Astrocyte of the cerebellum (primary cell): ENCODE measurements around the gene LY9.

Experiments used
- DNase-seq: peaks from one replicate; pipeline ENCODE4 v3.0.0-alpha.2; 2011; ENCODE audit warnings: low read depth
- H3K4me3 ChIP-seq: 2 replicates; pipeline ENCODE4 v1.5.1; 2011; ENCODE audit warnings: mild to moderate bottlenecking, low read depth, low read length, moderate library complexity
- CTCF ChIP-seq: IDR thresholded peaks from 2 replicates; pipeline ENCODE4 v1.5.1; 2012; ENCODE audit warnings: low read length, low read depth, moderate library complexity, mild to moderate bottlenecking; ENCODE audit errors: missing control alignments
- in situ Hi-C: cut with HindIII; loops from 2 replicates; pipeline ENCODE4 v1.10.0; 2017; ENCODE audit warnings: low sequenced_read_pairs

Gene LY9

GRCh38 chr1:160758521-160758920 lies 37.5 kb upstream of the LY9 start:
- DNase-seq = no peak
- no peak for TF ChIP-seq CTCF
- in situ Hi-C loops = no loop called here
- no peak overlapping the region for H3K4me3 ChIP-seq

- TF ChIP-seq CTCF = no peak
- in situ Hi-C loops = no loop called here
- H3K4me3 ChIP-seq = no peak overlapping the region
- no peak for DNase-seq
These were observed 36.2 kb upstream of the LY9 start for GRCh38 chr1:160759740-160760139.

GRCh38 chr1:160761046-160761445 lies 34.9 kb upstream of the LY9 start:
- no peak for TF ChIP-seq CTCF
- in situ Hi-C loops = no loop called here
- no peak for DNase-seq
- no peak overlapping the region for H3K4me3 ChIP-seq

GRCh38 chr1:160761886-160762285 lies 34.1 kb upstream of the LY9 start:
- in situ Hi-C loops = no loop called here

GRCh38 chr1:160763993-160764392 lies 32.0 kb upstream of the LY9 start:
- in situ Hi-C loops = no loop called here
- no peak for DNase-seq
- TF ChIP-seq CTCF = no peak
- no peak overlapping the region for H3K4me3 ChIP-seq

More at GRCh38 chr1:160761886-160762285, 34.1 kb upstream of the LY9 start:
- no peak overlapping the region for H3K4me3 ChIP-seq
- TF ChIP-seq CTCF = no peak
- no peak for DNase-seq

GRCh38 chr1:160767395-160768294 lies 28.3 kb upstream of the LY9 start:
- in situ Hi-C loops = no loop called here
- DNase-seq = no peak
- no peak for TF ChIP-seq CTCF
- H3K4me3 ChIP-seq = no peak overlapping the region
